ENCODE measurements around the gene ETV3. TPM values are rescaled to one million over a fixed set of nuclear protein-coding genes. Genes with fewer than 3 reads are reported as not detected.

The ETV3 gene
- total and polyA plus RNA-seq, 10 of the 15 experiments (the other 5 are each of a cell fraction or from before 2014, with no cell fraction given): 1.7 to 13.8 (median 7.2) TPM

- BruUV-seq (replicated peaks): no TSS peak
- FAIRE-seq: no peak
- RAD21 ChIA-PET (ENCODE audit: unreplicated experiment): interaction anchor here (0.7 to 14.0 kb wide), 16 partner anchors 9 to 430 kb away, joined by 3 to 442 read pairs (median 4); partner anchors contain the start of gene ETV3
- Histone ChIP-seq H3K4me2 (ENCODE audit: control insufficient read depth, insufficient read depth) (peak overlapping the region; percentile 54; the same call in 1 of the 2 replicates), H4K20me1 (ENCODE audit: control insufficient read depth, insufficient read depth) (no peaks in the 10 kb centered on the region), H3K9ac (ENCODE audit: control insufficient read depth, insufficient read depth, low read length) (no peak overlapping the region), H3K79me2 (ENCODE audit: control insufficient read depth, insufficient read depth, low read length) (no peaks in the 10 kb centered on the region), H3K36me3 (ENCODE audit: control insufficient read depth in 2 of 2, insufficient read depth in 2 of 2, low read length in 1 of 2) (no peaks in the 10 kb centered on the region), H3K27me3 (replicated peaks in 1 of 2; ENCODE audit: control insufficient read depth in 2 of 2, insufficient read depth in 2 of 2, low read length in 1 of 2) (peaks cover 0 to 2% of the 10 kb centered on the region in 2 experiments; a peak in 2 of 4 replicates), H2AFZ (ENCODE audit: control insufficient read depth, low read depth, low read length) (no peak overlapping the region), H3K27ac (ENCODE audit: control insufficient read depth, insufficient read depth) (no peak overlapping the region), H3K4me1 (ENCODE audit: control insufficient read depth, insufficient read depth, low read length) (peaks cover 9% of the 10 kb centered on the region), H3K9me3 (replicated peaks; ENCODE audit: control insufficient read depth, insufficient read depth, low read length) (no peaks in the 10 kb centered on the region), H3K4me3 (no peak overlapping the region)
- WGBS (ENCODE audit: insufficient coverage, insufficient replicate concordance, low lambda C conversion rate, missing lambda C conversion rate): under 1% methylated on average over 14 of the region's 14 CpGs
- intact Hi-C loops (cut with micrococcal nuclease; ENCODE audit: unreplicated experiment) (loop anchor here (1.0 to 10.0 kb wide), 2 partner anchors 66 to 241 kb away; no protein-coding TSS in a partner anchor), in situ Hi-C loops (cut with MboI) (no loop called here)
- ATAC-seq: peak; percentile 92
- DNase-seq (ENCODE audit: low read depth, low spot score): no peak
- CTCF ChIA-PET: interaction anchor here (0.6 to 18.4 kb wide), 29 partner anchors 9 to 626 kb away, joined by 3 to 715 read pairs (median 5); partner anchors contain the start of genes ETV3L and NTRK1
- POLR2A ChIA-PET: interaction anchor here (0.6 to 1.4 kb wide), 3 partner anchors 16 to 68 kb away, joined by 3 to 5 read pairs (median 5); no protein-coding TSS in a partner anchor
- SMC1A ChIA-PET (ENCODE audit: uncharacterized antibody, unreplicated experiment): interaction anchor here (0.8 to 14.0 kb wide), 12 partner anchors 9 to 266 kb away, joined by 3 to 383 read pairs (median 8); partner anchors contain the start of genes ETV3 and ETV3L
- TF ChIP-seq IKZF1 (conservative IDR thresholded peaks at IDR 0.05) (peak; percentile 23; the same call in 1 of the 2 replicates), YY1 (IDR thresholded peaks at IDR 0.05; ENCODE audit: low read depth, low read length) (peak; percentile 76), NBN (IDR thresholded peaks at IDR 0.05) (peak; percentile 63; the same call in 1 of the 2 replicates), TCF7 (IDR thresholded peaks at IDR 0.05; ENCODE audit: borderline replicate concordance) (no peak), ASH2L (IDR thresholded peaks at IDR 0.05; ENCODE audit: borderline replicate concordance, low read depth) (no peak), RB1 (IDR thresholded peaks at IDR 0.05; ENCODE audit: borderline replicate concordance) (peak; percentile 55; the same call in 1 of the 2 replicates), RCOR1 (conservative IDR thresholded peaks at IDR 0.05; ENCODE audit: low read depth, low read length) (no peak), SIX5 (IDR thresholded peaks at IDR 0.05; ENCODE audit: low read depth, low read length, severe bottlenecking) (no peak), MYC (IDR thresholded peaks at IDR 0.05; ENCODE audit: insufficient read depth, insufficient read length, insufficient replicate concordance, low read length, severe bottlenecking) (no peak), TCF12 (IDR thresholded peaks at IDR 0.05; ENCODE audit: low read depth, low read length) (no peak), CUX1 (IDR thresholded peaks at IDR 0.05; ENCODE audit: insufficient replicate concordance, low read depth, low read length) (no peak), SMC3 (IDR thresholded peaks at IDR 0.05; ENCODE audit: borderline replicate concordance, low read length) (peak; percentile 99), NFIC (IDR thresholded peaks at IDR 0.05; ENCODE audit: low read depth, low read length) (no peak), HCFC1 (IDR thresholded peaks at IDR 0.05; ENCODE audit: low read length) (no peak), RAD21 (IDR thresholded peaks at IDR 0.05; ENCODE audit: insufficient read depth, low read depth, low read length) (peak; percentile 86), RBBP5 (conservative IDR thresholded peaks at IDR 0.05) (no peak), BCL3 (IDR thresholded peaks at IDR 0.05; ENCODE audit: borderline replicate concordance, insufficient read depth, low read depth, low read length, poor library complexity, severe bottlenecking) (no peak)
Measured at GRCh38 chr1:157156058-157156541, 17.9 kb upstream of the ETV3 start.

All from GM12878 (cell line).